Measurements from ENCODE around the gene CCDC18.
A peak's percentile ranks its signal among the peaks of the same experiment; 100 is the strongest.
"Not testable (repeated sequence)": the region's sequence is repeated elsewhere in the genome, so short reads cannot be mapped to it uniquely, and the experiment has no call there.

CCDC18 gene

GRCh38 chr1:93177991-93178390 is 2.5 kb upstream of the CCDC18 start:
- no peak for DNase-seq (ENCODE audit: low spot score)

GRCh38 chr1:93178418-93178817 is 2.1 kb upstream of the CCDC18 start:
- DNase-seq (ENCODE audit: low spot score) = no peak

- peak; percentile 97 for DNase-seq (ENCODE audit: low spot score)
These were observed 420 bp upstream of the CCDC18 start, which contains the start of gene TMED5 for GRCh38 chr1:93179886-93180722. Gene TMED5, minus strand, starts transcription at chr1:93180413. Its CDS starts 171 bp downstream, at chr1:93180242.

GRCh38 chr1:93186667-93187066 is 6.1 kb downstream of the CCDC18 start:
- DNase-seq (ENCODE audit: low spot score) = no peak

GRCh38 chr1:93190432-93190831 is 9.9 kb downstream of the CCDC18 start:
- DNase-seq (ENCODE audit: low spot score) = no peak

GRCh38 chr1:93194231-93194990 is 13.9 kb downstream of the CCDC18 start:
- DNase-seq (ENCODE audit: low spot score) = no peak

- no peak for DNase-seq (ENCODE audit: low spot score)
These were observed 16.1 kb downstream of the CCDC18 start for GRCh38 chr1:93196591-93196990.

GRCh38 chr1:93199150-93199549 is 18.6 kb downstream of the CCDC18 start:
- no peak for DNase-seq (ENCODE audit: low spot score)

- DNase-seq (ENCODE audit: low spot score) = no peak
These were observed 19.6 kb downstream of the CCDC18 start for GRCh38 chr1:93200086-93200620.

- no peak for DNase-seq (ENCODE audit: low spot score)
These were observed 20.2 kb downstream of the CCDC18 start for GRCh38 chr1:93200714-93201113.

GRCh38 chr1:93205892-93206566 is 25.5 kb downstream of the CCDC18 start:
- DNase-seq (ENCODE audit: low spot score) = no peak

GRCh38 chr1:93206567-93206954 is 26.0 kb downstream of the CCDC18 start:
- no peak for DNase-seq (ENCODE audit: low spot score)

- DNase-seq (ENCODE audit: low spot score) = no peak
These were observed 26.7 kb downstream of the CCDC18 start for GRCh38 chr1:93207211-93207610.

GRCh38 chr1:93215322-93215721 is 34.8 kb downstream of the CCDC18 start:
- DNase-seq (ENCODE audit: low spot score) = no peak

- no peak for DNase-seq (ENCODE audit: low spot score)
These were observed 38.9 kb downstream of the CCDC18 start for GRCh38 chr1:93219443-93219842.

- DNase-seq (ENCODE audit: low spot score) = not testable (repeated sequence)
These were observed 40.2 kb downstream of the CCDC18 start for GRCh38 chr1:93220716-93221115.

- DNase-seq (ENCODE audit: low spot score) = no peak
These were observed 41.4 kb downstream of the CCDC18 start for GRCh38 chr1:93221913-93222312.

- DNase-seq (ENCODE audit: low spot score) = no peak
These were observed 42.6 kb downstream of the CCDC18 start for GRCh38 chr1:93223023-93223675.

- DNase-seq (ENCODE audit: low spot score) = no peak
These were observed 54.7 kb downstream of the CCDC18 start for GRCh38 chr1:93235261-93235660.

GRCh38 chr1:93237021-93237420 is 56.5 kb downstream of the CCDC18 start:
- no peak for DNase-seq (ENCODE audit: low spot score)

- no peak for DNase-seq (ENCODE audit: low spot score)
These were observed 57.9 kb downstream of the CCDC18 start for GRCh38 chr1:93238425-93238824.

GRCh38 chr1:93239863-93240262 is 59.3 kb downstream of the CCDC18 start:
- no peak for DNase-seq (ENCODE audit: low spot score)
